GM12801 (cell line): ENCODE measurements around the gene IGSF9.

Experiments used
- TF ChIP-seq, protein P1 (sequence below): IDR thresholded peaks from one replicate; pipeline ENCODE4 v1.5.1; 2011; ENCODE audit warnings: control low read depth; ENCODE audit not compliant: insufficient read length; ENCODE audit errors: extremely low read depth

The IGSF9 gene

DNA sequence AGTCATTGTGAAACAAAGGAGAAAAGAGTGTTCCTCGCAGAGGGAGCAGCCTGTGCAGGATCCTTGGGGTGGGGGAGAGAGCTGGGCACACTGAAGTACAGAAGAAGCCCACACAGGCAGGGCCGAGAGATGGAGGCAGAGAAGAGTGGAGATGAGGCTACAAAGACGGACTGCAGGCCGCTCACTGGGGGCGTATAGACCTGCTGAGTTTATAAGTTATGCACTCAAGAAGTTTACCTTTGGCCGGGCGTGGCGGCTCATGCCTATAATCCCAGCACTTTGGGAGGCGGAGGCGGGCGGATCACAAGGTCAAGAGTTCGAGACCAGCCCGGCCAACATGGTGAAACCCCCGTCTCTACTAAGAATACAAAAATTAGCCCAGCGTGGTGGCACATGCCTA lies 16.2 kb upstream of the IGSF9 start:
- TF ChIP-seq, protein P1, sequence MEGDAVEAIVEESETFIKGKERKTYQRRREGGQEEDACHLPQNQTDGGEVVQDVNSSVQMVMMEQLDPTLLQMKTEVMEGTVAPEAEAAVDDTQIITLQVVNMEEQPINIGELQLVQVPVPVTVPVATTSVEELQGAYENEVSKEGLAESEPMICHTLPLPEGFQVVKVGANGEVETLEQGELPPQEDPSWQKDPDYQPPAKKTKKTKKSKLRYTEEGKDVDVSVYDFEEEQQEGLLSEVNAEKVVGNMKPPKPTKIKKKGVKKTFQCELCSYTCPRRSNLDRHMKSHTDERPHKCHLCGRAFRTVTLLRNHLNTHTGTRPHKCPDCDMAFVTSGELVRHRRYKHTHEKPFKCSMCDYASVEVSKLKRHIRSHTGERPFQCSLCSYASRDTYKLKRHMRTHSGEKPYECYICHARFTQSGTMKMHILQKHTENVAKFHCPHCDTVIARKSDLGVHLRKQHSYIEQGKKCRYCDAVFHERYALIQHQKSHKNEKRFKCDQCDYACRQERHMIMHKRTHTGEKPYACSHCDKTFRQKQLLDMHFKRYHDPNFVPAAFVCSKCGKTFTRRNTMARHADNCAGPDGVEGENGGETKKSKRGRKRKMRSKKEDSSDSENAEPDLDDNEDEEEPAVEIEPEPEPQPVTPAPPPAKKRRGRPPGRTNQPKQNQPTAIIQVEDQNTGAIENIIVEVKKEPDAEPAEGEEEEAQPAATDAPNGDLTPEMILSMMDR: no peak

DNA sequence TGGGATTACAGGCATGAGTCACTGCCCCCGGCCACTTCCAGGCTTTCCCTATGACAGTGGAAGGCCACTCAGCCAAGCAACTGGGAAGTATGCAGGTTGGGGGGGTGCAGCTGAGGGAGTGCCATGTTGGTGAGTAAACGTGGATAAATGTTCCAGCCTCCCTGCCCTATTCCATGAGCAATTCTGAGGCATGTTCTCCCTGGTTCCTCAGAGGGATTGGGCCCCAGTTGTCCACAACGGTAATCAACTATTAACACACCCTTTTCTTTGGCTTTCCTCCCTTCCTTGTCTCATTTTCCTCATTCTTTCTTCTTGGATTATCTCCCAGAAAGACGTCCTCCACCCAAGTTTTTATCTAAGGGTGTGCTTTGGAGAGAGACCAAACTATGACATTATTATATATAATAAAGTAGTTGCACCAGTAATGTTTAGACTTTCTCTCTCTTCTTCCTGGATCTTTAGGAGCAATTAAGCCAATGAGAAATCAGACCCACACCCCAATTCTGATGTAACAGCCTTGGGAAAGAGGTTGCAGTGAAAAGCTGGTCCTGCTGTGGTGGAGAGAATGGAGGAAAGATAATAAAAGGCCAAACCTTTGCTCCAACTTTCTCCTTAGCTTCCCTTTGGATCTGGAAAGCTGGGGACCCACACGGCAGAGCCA lies 15.4 kb upstream of the IGSF9 start:
- TF ChIP-seq, protein P1: no peak

DNA sequence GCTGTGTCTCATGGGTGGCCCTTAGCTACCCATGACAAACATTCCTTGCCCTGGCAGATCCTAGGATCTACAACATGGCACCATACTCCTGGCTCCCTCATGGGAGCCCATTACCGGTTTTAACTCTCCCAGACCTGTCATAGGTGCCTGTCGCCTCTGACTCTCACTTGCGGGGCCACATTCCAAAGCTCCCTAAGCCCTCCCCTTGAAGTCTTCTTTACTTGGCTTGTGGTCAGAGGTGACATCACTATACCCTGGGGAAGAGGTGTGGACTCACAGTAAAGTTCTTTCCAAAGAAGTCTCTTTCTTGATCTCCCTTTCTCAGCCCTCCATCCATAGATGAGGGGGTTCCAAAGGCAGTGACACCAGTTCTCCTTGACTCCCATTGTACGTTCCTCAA lies 14.0 kb upstream of the IGSF9 start:
- TF ChIP-seq, protein P1: no peak

DNA sequence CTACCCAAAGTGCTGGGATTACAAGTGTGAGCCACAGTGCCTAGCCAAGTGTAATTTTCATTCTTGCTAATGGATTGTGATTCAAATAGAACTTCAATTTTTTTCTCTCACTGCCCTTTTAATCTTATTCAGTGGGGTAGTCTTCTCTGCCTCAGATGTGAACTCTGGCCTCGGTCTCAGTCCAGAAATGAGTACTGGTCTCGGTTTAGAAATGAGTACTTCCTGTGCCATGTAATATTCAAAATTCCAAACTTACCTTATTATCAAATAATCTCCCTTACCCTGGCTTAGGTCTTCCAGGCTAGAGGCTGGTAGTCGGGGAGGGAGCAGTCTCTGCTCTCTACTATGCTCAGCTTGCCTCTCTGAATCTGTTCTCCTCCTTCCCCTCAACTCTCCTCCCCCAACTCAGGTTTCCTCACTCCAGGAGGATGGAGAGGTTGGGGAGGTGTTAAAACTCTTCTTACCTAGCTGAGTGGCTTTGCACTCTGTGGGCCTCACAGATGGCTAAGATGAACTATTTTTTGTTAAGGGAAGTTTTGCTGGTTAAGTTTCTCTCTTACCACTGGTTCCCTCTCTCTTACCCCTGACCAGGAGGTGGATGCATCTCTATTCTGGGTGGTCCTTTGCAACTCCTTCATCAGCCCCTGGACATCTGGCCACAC lies 13.4 kb upstream of the IGSF9 start:
- TF ChIP-seq, protein P1: no peak

DNA sequence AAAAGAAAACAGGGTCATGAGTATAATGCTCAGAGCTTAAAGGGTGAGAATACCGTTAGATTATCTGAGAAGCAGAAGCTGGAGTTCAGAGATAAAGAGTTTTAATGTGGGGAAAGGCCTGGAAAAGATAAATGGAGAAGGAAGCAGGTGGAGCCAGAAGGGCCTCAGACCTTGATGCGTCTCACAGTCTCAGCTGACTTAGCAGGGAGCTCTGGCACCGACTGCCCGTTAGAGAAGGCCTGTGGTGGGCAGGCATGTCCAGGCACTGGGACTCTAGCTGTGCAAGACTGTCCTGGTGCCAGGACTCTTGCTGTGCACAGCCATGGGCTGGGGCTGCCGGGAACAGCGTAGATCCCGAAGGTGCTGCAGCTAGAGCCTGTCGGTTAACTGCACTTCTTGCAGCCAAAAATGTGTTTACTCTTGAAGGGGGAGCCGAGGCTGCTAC lies 12.4 kb upstream of the IGSF9 start:
- TF ChIP-seq, protein P1: no peak

DNA sequence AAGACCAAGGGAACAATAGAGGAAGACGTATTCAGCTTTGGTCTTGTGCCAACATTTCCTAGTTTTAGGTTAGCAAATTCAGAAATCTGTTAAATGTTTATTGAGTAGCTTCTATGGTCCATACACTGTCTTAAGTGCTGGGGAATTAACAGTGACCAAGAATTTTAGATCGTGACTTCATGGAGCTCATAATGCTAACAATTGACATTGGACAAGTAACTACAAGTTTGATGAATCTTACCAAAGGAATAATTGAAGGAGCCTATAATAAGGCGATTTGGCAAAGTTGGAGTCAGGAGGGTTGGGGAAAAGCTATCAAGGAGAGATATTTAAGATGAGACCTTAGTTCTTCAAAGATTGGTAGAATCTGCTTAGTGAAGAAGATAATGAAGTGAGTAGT lies 10.0 kb upstream of the IGSF9 start:
- TF ChIP-seq, protein P1: no peak

DNA sequence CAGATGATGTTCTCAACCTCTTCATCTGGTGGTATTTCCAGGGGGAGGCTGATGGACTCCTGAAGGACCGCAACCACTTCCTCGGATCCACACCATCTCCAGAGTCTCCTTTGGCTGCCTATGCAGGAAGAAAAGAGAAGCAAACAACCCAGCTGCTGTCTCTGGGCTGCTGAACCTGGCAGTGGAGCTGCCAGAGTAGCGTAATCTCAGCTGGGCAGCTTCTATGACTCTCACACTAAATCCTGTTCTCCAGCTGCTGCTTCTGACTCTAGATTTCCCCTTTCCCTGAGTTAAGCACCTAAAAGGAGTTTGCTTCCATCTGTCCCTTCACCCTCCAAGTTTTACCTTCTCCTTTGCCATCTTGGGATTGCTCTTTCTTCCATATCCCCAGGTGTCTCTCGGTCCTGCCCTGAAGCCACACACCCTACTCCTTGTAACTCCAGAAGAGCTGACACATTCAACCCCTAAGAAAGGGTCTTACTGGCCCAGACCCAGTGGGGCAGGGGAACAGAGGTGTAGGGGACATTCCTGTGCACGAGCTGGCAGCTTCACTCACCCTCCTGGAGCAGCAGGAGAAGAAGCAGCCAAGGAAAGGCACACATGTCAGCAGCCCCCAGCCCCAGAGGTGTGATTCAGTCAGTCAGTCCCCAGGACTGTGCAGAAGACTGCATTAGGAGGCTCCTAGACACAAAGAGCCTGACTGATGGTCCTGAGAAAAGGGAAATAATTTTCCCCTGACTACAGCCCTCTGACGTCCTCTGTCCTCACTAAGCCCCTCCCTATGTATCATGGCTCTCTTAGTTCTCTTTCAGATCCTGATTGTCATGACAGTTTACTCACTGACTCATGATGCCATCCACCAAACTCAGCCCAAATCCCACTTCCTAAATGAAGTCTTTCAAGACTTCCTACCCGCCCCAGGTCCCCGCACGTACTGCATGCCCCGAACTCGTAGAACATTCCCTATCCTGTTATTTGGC lies 8.4 kb upstream of the IGSF9 start, which contains the start of gene SLAMF9:
Gene SLAMF9, minus strand, starts transcription at position 702 of the 980 bp plus-strand sequence. Its CDS starts 100 bp downstream, at position 602.
- TF ChIP-seq, protein P1: no peak
